ENCODE data around the gene ERC1.
A peak's percentile ranks its signal among the peaks of the same experiment; 100 is the strongest.

ERC1 gene

DNA sequence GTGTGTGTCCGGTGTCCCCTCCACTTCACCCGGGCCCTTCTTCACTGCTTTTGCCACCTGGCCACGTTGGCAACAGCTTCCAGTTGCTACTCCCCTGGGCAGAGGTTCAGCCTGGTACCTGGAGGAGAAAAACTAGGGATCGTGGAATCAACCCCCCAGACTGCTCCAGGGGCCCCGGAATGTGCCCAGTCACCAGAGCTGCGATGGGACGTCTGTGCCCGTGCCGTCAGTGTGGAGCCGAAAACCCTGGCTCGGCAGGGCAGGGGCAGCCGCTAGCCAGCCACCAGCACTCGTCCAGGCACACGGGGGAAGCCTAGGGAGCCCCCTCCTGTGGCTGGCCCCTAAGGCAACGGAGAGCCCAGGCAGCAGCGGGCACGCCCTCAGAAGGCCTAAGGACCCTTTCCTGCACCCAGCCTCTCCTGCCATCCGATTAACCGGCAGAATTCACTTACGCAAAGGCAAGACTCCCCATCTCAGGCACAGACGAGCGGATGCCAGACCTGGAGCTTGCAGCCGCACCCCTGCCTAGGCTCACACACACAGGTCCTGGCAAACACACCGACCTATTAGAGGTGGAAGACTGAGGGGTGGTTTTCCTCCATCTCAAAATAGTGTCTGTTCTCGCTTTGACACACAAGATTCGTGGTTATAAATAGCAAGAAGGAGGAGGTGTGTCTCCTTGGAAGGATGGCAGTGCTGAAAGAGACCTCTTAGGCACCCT, 540.8 kb downstream of the ERC1 start:
- H3K4me3 ChIP-seq (ENCODE audit: low read depth, low read length): peak overlapping the region; percentile 82
- TF ChIP-seq, protein P1, sequence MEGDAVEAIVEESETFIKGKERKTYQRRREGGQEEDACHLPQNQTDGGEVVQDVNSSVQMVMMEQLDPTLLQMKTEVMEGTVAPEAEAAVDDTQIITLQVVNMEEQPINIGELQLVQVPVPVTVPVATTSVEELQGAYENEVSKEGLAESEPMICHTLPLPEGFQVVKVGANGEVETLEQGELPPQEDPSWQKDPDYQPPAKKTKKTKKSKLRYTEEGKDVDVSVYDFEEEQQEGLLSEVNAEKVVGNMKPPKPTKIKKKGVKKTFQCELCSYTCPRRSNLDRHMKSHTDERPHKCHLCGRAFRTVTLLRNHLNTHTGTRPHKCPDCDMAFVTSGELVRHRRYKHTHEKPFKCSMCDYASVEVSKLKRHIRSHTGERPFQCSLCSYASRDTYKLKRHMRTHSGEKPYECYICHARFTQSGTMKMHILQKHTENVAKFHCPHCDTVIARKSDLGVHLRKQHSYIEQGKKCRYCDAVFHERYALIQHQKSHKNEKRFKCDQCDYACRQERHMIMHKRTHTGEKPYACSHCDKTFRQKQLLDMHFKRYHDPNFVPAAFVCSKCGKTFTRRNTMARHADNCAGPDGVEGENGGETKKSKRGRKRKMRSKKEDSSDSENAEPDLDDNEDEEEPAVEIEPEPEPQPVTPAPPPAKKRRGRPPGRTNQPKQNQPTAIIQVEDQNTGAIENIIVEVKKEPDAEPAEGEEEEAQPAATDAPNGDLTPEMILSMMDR (IDR thresholded peaks at IDR 0.05; ENCODE audit: low read depth, low read length): no peak

DNA sequence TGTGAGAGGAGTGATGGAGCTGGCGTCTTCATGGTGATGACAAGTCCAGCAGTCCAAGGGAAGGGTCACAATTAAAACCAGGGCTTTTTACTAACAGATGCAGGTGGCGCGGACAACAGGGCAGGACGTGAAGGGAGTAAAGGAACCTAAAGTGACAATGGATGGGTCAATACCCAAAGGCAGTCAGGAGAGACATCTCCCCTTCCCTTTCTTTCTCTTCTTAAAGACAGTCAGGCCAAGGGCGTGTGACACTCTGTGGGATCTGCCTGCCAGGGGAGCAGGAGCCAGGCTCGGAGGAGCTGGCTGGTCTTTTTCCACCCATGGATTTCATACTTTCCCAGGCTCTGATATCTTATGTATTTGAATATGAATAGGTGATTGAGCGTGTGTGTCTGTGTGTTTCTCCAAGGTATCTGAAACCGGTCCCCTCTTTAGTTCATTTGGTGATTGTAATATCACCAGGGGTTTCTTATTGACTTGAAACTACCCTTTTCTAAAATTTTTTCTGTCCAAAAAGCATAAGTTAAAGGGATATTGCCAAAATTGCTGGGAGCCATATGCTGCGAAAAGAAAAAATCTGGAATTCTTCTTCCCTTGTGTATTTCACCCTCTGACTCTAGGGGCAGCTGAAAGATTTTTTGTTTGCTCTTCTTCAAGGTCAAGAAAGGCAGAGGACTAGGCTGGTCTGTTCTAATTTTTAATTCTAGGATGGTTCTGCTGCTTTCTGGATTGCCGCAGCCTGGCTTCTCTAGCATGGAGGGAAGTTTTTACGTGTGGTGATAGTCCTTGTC, 541.5 kb downstream of the ERC1 start:
- peak overlapping the region; percentile 82 for H3K4me3 ChIP-seq (ENCODE audit: low read depth, low read length)
- TF ChIP-seq, protein P1 (IDR thresholded peaks at IDR 0.05; ENCODE audit: low read depth, low read length): no peak

DNA sequence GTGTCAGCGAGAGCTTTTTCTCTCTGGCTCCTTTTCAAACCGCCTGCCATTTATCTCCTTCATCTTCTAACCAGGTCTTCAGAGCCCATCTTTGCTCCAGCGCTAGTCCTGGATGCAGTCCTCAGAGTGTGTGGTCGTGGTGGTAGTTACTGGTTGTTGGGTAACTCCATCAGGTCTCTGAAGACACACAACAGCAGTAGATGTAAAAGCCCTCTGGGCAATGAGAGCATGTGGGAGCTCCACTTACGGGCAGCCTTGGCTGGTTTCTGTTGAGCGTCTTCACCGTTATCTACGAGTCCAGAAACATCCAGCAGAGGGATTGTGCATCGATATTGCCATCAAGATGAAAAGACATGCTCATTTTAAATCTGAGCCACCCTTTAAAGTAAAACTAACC, 542.2 kb downstream of the ERC1 start:
- TF ChIP-seq, protein P1 (IDR thresholded peaks at IDR 0.05; ENCODE audit: low read depth, low read length): no peak
- peak overlapping the region; percentile 82 for H3K4me3 ChIP-seq (ENCODE audit: low read depth, low read length)

DNA sequence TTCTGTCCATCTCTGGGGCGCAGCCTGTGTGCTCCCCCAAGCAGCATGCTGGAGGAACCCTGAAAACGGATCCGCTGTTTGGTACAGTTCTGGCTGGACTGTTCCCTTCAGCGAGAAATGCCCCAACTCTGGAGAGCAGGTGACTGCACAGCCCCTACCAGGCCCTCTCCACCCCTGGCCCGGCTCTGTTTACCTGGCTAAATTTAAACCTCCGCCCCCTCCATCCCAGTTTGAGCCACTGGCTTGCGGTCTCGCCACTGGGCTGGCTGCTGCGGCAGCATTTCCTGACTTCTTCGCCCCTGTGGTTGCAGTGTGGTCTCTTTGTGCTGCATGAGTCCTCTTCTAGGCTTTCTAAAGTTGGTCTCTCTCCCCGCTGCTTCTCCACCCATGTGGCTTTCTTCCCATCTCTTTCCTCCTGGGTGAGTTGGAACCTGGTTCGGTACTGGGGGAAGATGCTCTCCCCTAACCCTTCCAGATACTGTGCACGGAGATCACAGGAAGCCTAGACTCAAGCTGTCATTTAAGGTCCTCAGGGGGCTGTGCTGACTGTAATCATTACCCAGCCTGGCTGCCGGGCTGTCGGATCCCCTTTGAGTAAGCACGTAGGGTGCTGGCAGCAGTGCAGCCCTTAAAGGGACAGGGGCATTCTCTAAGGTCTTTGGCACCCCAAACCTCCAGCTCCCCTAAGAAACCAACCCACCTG, 542.7 kb downstream of the ERC1 start:
- peak overlapping the region; percentile 82 for H3K4me3 ChIP-seq (ENCODE audit: low read depth, low read length)
- TF ChIP-seq, protein P1 (IDR thresholded peaks at IDR 0.05; ENCODE audit: low read depth, low read length): no peak

DNA sequence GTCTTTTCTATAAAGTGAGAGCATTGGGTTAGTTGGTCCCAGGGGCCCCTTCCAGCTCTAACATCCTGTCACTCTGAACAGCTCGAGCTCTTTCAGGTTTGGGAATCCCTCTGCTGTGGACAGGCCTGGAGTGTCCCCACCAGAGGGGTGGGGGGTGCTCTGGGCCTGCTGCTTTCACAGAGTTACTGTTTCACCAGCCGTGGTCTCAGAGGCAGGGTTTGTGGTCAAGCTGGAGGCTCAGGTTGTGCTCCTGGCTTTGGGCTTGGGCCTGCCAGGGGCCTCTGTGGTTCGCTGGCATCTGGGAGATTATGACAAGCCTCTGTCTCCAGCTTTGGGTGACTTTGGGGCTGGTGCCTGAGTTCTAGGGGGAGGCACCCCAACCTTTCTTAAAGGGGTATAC, 543.7 kb downstream of the ERC1 start:
- TF ChIP-seq, protein P1 (IDR thresholded peaks at IDR 0.05; ENCODE audit: low read depth, low read length): no peak
- peak overlapping the region; percentile 8 for H3K4me3 ChIP-seq (ENCODE audit: low read depth, low read length)

DNA sequence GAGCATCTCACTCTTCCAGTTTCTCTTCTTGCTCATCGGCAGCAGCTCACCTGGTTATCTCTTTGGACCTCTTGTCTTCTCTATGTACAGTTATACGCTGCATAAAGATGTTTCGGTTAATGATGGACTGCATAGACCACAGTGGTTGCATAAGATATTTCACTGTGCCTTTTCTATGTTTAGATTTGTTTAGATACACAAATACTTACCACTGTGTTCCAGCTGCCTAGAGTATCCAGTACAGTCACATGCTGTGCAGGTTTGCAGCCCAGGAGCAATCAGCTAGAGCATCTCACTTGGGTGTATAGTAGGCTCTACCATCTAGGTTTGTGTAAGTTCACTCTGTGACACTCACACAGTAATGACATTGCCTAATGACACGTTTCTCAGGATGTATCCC, 545.8 kb downstream of the ERC1 start:
- no peak overlapping the region for H3K4me3 ChIP-seq (ENCODE audit: low read depth, low read length)
- TF ChIP-seq, protein P1 (IDR thresholded peaks at IDR 0.05; ENCODE audit: low read depth, low read length): no peak
